LoVo (cell line): Measurements from ENCODE around the gene SETD7.
A peak's percentile ranks its signal among the peaks of the same experiment; 100 is the strongest.

Source experiments
- DNase-seq: peaks from one replicate; pipeline ENCODE4 v3.0.0-alpha.2; 2016; ENCODE audit warnings: low spot score

SETD7 gene

GRCh38 chr4:139556071-139556723, at the start of gene SETD7:
Gene SETD7, minus strand, starts transcription at chr4:139556219. Its CDS starts 82 bp downstream, at chr4:139556137.
- DNase-seq = peak; percentile 79

- DNase-seq = no peak
These were observed 49.5 kb upstream of the SETD7 start for GRCh38 chr4:139605516-139605915.

- DNase-seq = peak; percentile 62
These were observed 47.8 kb upstream of the SETD7 start for GRCh38 chr4:139603576-139604410.

- no peak for DNase-seq
These were observed 46.8 kb upstream of the SETD7 start for GRCh38 chr4:139602776-139603360.

- no peak for DNase-seq
These were observed 44.6 kb upstream of the SETD7 start for GRCh38 chr4:139600662-139601061.

GRCh38 chr4:139599594-139600374, 43.8 kb upstream of the SETD7 start:
- DNase-seq = peak; percentile 49

- no peak for DNase-seq
These were observed 43.1 kb upstream of the SETD7 start for GRCh38 chr4:139599076-139599475.

- DNase-seq = no peak
These were observed 40.8 kb upstream of the SETD7 start for GRCh38 chr4:139596684-139597279.

- peak; percentile 22 for DNase-seq
These were observed 40.1 kb upstream of the SETD7 start for GRCh38 chr4:139596034-139596683.

GRCh38 chr4:139594591-139595185, 38.7 kb upstream of the SETD7 start:
- DNase-seq = no peak

- no peak for DNase-seq
These were observed 37.1 kb upstream of the SETD7 start for GRCh38 chr4:139593091-139593564.

- DNase-seq = no peak
These were observed 33.5 kb upstream of the SETD7 start for GRCh38 chr4:139589336-139590018.

GRCh38 chr4:139587446-139587845, 31.4 kb upstream of the SETD7 start:
- DNase-seq = no peak

GRCh38 chr4:139585473-139585872, 29.5 kb upstream of the SETD7 start:
- DNase-seq = no peak

GRCh38 chr4:139584784-139585183, 28.8 kb upstream of the SETD7 start:
- no peak for DNase-seq

- DNase-seq = no peak
These were observed 28.0 kb upstream of the SETD7 start for GRCh38 chr4:139584013-139584412.

- DNase-seq = no peak
These were observed 26.0 kb upstream of the SETD7 start for GRCh38 chr4:139582044-139582443.

GRCh38 chr4:139581096-139581495, 25.1 kb upstream of the SETD7 start:
- no peak for DNase-seq

GRCh38 chr4:139576219-139576618, 20.2 kb upstream of the SETD7 start:
- no peak for DNase-seq

- no peak for DNase-seq
These were observed 19.1 kb upstream of the SETD7 start for GRCh38 chr4:139575072-139575471.
